HepG2 (cell line): ENCODE measurements around the gene SECTM1. TPM values are rescaled to one million over a fixed set of nuclear protein-coding genes. Genes with fewer than 3 reads are reported as not detected.

Experiments
- DNMT1 ChIP-seq: sonication (generic); formaldehyde crosslinking; IDR thresholded peaks from 2 replicates; pipeline ENCODE4 v1.5.1; 2020; ENCODE audit warnings: mild to moderate bottlenecking, missing genetic modification reagents
- HMG20B ChIP-seq: conservative IDR thresholded peaks from 2 replicates; pipeline ENCODE4 v1.6.1; 2016; ENCODE audit warnings: missing genetic modification reagents, missing compliant biosample characterization
- HOXA3 ChIP-seq: sonication (generic); formaldehyde crosslinking; IDR thresholded peaks from 2 replicates; pipeline ENCODE4 v1.5.0; 2020; ENCODE audit warnings: missing genetic modification reagents
- KAT7 ChIP-seq: IDR thresholded peaks from 2 replicates; pipeline ENCODE4 v1.6.1; 2018; ENCODE audit warnings: borderline replicate concordance, missing compliant biosample characterization
- MLXIP ChIP-seq: sonication (generic); formaldehyde crosslinking; IDR thresholded peaks from 2 replicates; pipeline ENCODE4 v1.9.0; 2021; ENCODE audit warnings: missing genetic modification reagents, borderline replicate concordance
- NBN ChIP-seq: fragments of 450-650 bp; conservative IDR thresholded peaks from 2 replicates; pipeline ENCODE4 v1.6.1; 2017
- RARG ChIP-seq: sonication (generic); formaldehyde crosslinking; IDR thresholded peaks from 2 replicates; pipeline ENCODE4 v1.4.0; 2020; ENCODE audit warnings: low read depth, mild to moderate bottlenecking, missing genetic modification reagents
- SETDB1 ChIP-seq: sonication (generic); formaldehyde crosslinking; IDR thresholded peaks from 2 replicates; pipeline ENCODE4 v1.5.1; 2020; ENCODE audit warnings: missing genetic modification reagents, mild to moderate bottlenecking, borderline replicate concordance
- TSC22D2 ChIP-seq: sonication (generic); formaldehyde crosslinking; IDR thresholded peaks from 2 replicates; pipeline ENCODE4 v1.5.1; 2020; ENCODE audit warnings: missing genetic modification reagents, mild to moderate bottlenecking, borderline replicate concordance
- ZNF510 ChIP-seq: sonication (generic); formaldehyde crosslinking; IDR thresholded peaks from 2 replicates; pipeline ENCODE4 v1.4.0; 2020; ENCODE audit warnings: low read depth, mild to moderate bottlenecking, missing genetic modification reagents
- ZNF687 ChIP-seq: sonication (generic); formaldehyde crosslinking; IDR thresholded peaks from 2 replicates; pipeline ENCODE4 v1.5.1; 2020; ENCODE audit warnings: mild to moderate bottlenecking, missing genetic modification reagents, moderate library complexity
- ZNF710 ChIP-seq: sonication (generic); formaldehyde crosslinking; IDR thresholded peaks from 2 replicates; pipeline ENCODE4 v1.5.0; 2020; ENCODE audit warnings: mild to moderate bottlenecking, missing genetic modification reagents, borderline replicate concordance
- polyA plus RNA-seq, 8 experiments: library from polyadenylated mRNA; depleted of rRNA in 3 of 8; stranded (reverse) in 7 of 8; unstranded in 1 of 8; fragments of >200 nt; fragmentation: Illumina TruSeq in 4 of 8; extraction: Trizol in 4 of 8; gene quantifications; 2 replicates each; pipeline versions ENCODE4 v1.2.1 to v1.2.3, GENCODE V29; 2011 to 2016; ENCODE audit warnings: low read depth in 4 of 8, missing spikeins in 1 of 8, mixed read lengths in 1 of 8; ENCODE audit not compliant: insufficient read depth in 1 of 8
- total RNA-seq, 5 experiments: library from RNA; depleted of rRNA; stranded (reverse); fragments of >200 nt; fragmentation: Illumina TruSeq; extraction: Trizol; gene quantifications; 2 replicates each; pipeline ENCODE4 v1.2.3, GENCODE V29; 2016; ENCODE audit warnings: low read depth in 1 of 5
- TF ChIP-seq, protein P1 (sequence below): sonication (generic); formaldehyde crosslinking; IDR thresholded peaks from 2 replicates; pipeline ENCODE4 v1.4.0; 2020; ENCODE audit warnings: missing genetic modification reagents
- TF ChIP-seq, protein P2 (sequence below): IDR thresholded peaks from 2 replicates; pipeline ENCODE4 v1.6.1; 2016; ENCODE audit warnings: low read depth

The SECTM1 gene
- total and polyA plus RNA-seq, 2 of the 13 experiments (the other 11 are each of a cell fraction or from before 2014, with no cell fraction given), result 3.5 to 5.3 TPM

DNA sequence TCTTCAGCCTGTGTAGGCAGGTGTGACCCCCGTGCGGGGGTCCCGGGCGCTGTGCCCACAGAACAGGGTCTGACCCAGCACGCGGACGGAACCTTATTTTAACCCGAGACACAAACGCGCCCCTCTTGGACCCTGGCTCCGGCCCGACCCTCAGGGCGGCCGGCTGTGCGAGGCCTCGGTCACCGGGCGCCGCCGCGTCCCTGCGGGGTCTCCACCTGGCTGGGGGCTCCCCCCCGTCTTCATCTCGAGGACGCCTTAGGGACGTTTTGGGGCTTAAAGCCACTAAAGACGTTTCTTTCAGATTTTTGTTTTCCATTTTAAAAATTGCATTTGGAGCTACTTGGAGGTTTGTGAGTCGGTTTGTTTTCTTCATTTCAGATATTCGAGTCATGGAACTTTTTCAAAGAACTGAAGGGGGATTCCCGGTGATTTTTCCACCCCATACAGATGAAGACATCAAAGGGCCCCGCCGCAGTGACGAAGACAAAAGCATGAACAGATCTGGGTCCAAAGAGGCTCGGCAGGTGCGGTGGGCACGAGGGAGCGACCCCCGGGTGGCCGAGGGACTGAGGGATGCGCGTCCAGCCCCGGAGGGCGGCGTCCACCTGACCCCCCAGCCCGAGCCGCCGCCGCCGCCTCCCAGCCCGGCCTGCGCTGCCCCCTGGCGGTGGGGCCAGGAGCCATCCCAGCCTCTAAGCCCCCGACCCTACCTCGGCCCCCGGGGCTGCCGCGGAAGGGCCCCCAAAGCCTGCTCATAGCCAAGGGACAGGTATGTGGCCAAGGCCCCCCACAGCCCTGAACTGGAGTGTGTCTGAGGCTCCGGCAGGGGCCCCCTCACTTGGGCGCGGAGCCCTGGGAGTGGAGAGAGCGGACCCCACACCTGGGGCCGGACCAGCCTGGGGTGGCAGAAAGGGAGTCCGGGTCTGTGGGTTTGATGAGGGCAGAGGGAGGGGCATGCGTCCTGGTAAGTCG is 12.3 kb downstream of the SECTM1 start (continued):
- TF ChIP-seq, protein P1, sequence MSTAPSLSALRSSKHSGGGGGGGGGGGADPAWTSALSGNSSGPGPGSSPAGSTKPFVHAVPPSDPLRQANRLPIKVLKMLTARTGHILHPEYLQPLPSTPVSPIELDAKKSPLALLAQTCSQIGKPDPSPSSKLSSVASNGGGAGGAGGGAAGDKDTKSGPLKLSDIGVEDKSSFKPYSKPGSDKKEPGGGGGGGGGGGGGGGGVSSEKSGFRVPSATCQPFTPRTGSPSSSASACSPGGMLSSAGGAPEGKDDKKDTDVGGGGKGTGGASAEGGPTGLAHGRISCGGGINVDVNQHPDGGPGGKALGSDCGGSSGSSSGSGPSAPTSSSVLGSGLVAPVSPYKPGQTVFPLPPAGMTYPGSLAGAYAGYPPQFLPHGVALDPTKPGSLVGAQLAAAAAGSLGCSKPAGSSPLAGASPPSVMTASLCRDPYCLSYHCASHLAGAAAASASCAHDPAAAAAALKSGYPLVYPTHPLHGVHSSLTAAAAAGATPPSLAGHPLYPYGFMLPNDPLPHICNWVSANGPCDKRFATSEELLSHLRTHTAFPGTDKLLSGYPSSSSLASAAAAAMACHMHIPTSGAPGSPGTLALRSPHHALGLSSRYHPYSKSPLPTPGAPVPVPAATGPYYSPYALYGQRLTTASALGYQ (CRISPR knock-in tag), result no peak
- peak; percentile 74; the same call in 1 of the 2 replicates for TF ChIP-seq KAT7
- TF ChIP-seq MLXIP (CRISPR knock-in tag), result no peak
- TF ChIP-seq TSC22D2, result peak; percentile 63; the same call in 1 of the 2 replicates
- no peak for TF ChIP-seq HMG20B
- no peak for TF ChIP-seq ZNF510
- no peak for TF ChIP-seq SETDB1 (CRISPR knock-in tag)
- TF ChIP-seq, protein P2, sequence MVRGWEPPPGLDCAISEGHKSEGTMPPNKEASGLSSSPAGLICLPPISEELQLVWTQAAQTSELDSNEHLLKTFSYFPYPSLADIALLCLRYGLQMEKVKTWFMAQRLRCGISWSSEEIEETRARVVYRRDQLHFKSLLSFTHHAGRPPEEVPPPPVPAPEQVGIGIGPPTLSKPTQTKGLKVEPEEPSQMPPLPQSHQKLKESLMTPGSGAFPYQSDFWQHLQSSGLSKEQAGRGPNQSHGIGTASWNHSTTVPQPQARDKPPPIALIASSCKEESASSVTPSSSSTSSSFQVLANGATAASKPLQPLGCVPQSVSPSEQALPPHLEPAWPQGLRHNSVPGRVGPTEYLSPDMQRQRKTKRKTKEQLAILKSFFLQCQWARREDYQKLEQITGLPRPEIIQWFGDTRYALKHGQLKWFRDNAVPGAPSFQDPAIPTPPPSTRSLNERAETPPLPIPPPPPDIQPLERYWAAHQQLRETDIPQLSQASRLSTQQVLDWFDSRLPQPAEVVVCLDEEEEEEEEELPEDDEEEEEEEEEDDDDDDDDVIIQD (CRISPR knock-in tag), result no peak
- peak; percentile 42; the same call in 1 of the 2 replicates for TF ChIP-seq HOXA3 (CRISPR knock-in tag)
- TF ChIP-seq DNMT1, result no peak
- TF ChIP-seq RARG (CRISPR knock-in tag), result no peak
- peak; percentile 82 for TF ChIP-seq ZNF687 (CRISPR knock-in tag)
- no peak for TF ChIP-seq NBN
- TF ChIP-seq ZNF710 (CRISPR knock-in tag), result no peak; the same call in 1 of the 2 replicates
